WTC11 (cell line): Measurements from ENCODE around the gene HOXD13. TPM values are rescaled to one million over a fixed set of nuclear protein-coding genes. Genes with fewer than 3 reads are reported as not detected.

Experiments used
- ATAC-seq: fragments of 200-7000 bp; cut with Tn5 transposase; 2 replicates; pipeline ENCODE4 v1.10.0; 2021; ENCODE audit warnings: mild to moderate bottlenecking, moderate library complexity
- CTCF ChIA-PET: fragments of 300-600 bp; sonication (Branson Sonifier 250); formaldehyde crosslinking; loops from one replicate; lab custom pipeline; 2021; ENCODE audit warnings: antibody characterized with exemption; lab: Charles Lee
- POLR2A ChIA-PET: fragments of 350-600 bp; sonication (Branson Sonifier 250); formaldehyde crosslinking; loops from one replicate; lab custom pipeline; 2021; ENCODE audit warnings: antibody characterized with exemption; lab: Charles Lee
- DNase-seq: peaks from one replicate; pipeline ENCODE4 v3.0.0; 2021; ENCODE audit warnings: low spot score
- H3K27ac Mint-ChIP-seq: 2 replicates; pipeline ENCODE4 v1.8.0; 2021; ENCODE audit warnings: mixed read lengths
- H3K27me3 Mint-ChIP-seq: 2 replicates; pipeline ENCODE4 v1.8.0; 2021; ENCODE audit warnings: low read depth, mild to moderate bottlenecking, moderate library complexity, mixed read lengths
- H3K36me3 Mint-ChIP-seq: 2 replicates; pipeline ENCODE4 v1.8.0; 2021; ENCODE audit warnings: mixed read lengths
- H3K4me1 Mint-ChIP-seq: 2 replicates; pipeline ENCODE4 v1.8.0; 2022; ENCODE audit warnings: mixed read lengths
- H3K4me3 Mint-ChIP-seq: 2 replicates; pipeline ENCODE4 v1.8.0; 2021; ENCODE audit warnings: mild to moderate bottlenecking, moderate library complexity, mixed read lengths
- H3K9me3 Mint-ChIP-seq: 2 replicates; pipeline ENCODE4 v1.8.0; 2021; ENCODE audit warnings: mixed read lengths
- ATF2 ChIP-seq: sonication (generic); formaldehyde crosslinking; IDR thresholded peaks from 2 replicates; pipeline ENCODE4 v1.8.1; 2022; ENCODE audit warnings: low read depth, missing genetic modification reagents, borderline replicate concordance
- ATF3 ChIP-seq: sonication (generic); formaldehyde crosslinking; conservative IDR thresholded peaks from 2 replicates; pipeline ENCODE4 v1.8.1; 2022; ENCODE audit warnings: mild to moderate bottlenecking, missing genetic modification reagents
- GABPB1 ChIP-seq: sonication (generic); formaldehyde crosslinking; IDR thresholded peaks from 2 replicates; pipeline ENCODE4 v1.8.1; 2023; ENCODE audit warnings: mild to moderate bottlenecking, missing genetic modification reagents
- GTF2I ChIP-seq: fragments of 250-450 bp; sonication (Bioruptor Pico); conservative IDR thresholded peaks from 2 replicates; pipeline ENCODE4 v1.4.0; 2021; ENCODE audit warnings: mild to moderate bottlenecking
- KAT7 ChIP-seq: sonication (generic); formaldehyde crosslinking; IDR thresholded peaks from 2 replicates; pipeline ENCODE4 v1.8.1; 2023; ENCODE audit warnings: missing genetic modification reagents, mild to moderate bottlenecking, borderline replicate concordance
- SMAD4 ChIP-seq: sonication (generic); formaldehyde crosslinking; IDR thresholded peaks from 2 replicates; pipeline ENCODE4 v1.8.0; 2022; ENCODE audit warnings: mild to moderate bottlenecking, missing genetic modification reagents
- SOX15 ChIP-seq: fragments of 250-450 bp; sonication (Bioruptor Pico); IDR thresholded peaks from 2 replicates; pipeline ENCODE4 v1.9.0; 2021; ENCODE audit warnings: mild to moderate bottlenecking
- TP53 ChIP-seq: sonication (generic); formaldehyde crosslinking; IDR thresholded peaks from 2 replicates; pipeline ENCODE4 v1.8.1; 2023; ENCODE audit warnings: mild to moderate bottlenecking, missing genetic modification reagents
- ZBTB43 ChIP-seq: sonication (generic); formaldehyde crosslinking; IDR thresholded peaks from 2 replicates; pipeline ENCODE4 v1.8.1; 2023; ENCODE audit warnings: mild to moderate bottlenecking, missing genetic modification reagents
- ZNF232 ChIP-seq: sonication (generic); formaldehyde crosslinking; IDR thresholded peaks from 2 replicates; pipeline ENCODE4 v1.8.0; 2022; ENCODE audit warnings: mild to moderate bottlenecking, missing genetic modification reagents
- ZNF416 ChIP-seq: fragments of 250-450 bp; sonication (Bioruptor Pico); IDR thresholded peaks from 2 replicates; pipeline ENCODE4 v1.9.0; 2021; ENCODE audit warnings: mild to moderate bottlenecking, inconsistent platforms
- total RNA-seq: library from RNA; stranded (reverse); gene quantifications from 3 replicates; pipeline ENCODE4 v1.2.3, GENCODE V29; 2021
- TF ChIP-seq, protein P1 (sequence below): sonication (generic); formaldehyde crosslinking; IDR thresholded peaks from 2 replicates; pipeline ENCODE4 v1.8.1; 2022; ENCODE audit warnings: low read depth, mild to moderate bottlenecking, moderate library complexity, missing genetic modification reagents, borderline replicate concordance
- TF ChIP-seq, protein P2 (sequence below): fragments of 250-450 bp; sonication (Bioruptor Pico); IDR thresholded peaks from 2 replicates; pipeline ENCODE4 v2.1.2; 2022; ENCODE audit warnings: mild to moderate bottlenecking, moderate library complexity
- TF ChIP-seq, protein P3 (sequence below): sonication (generic); formaldehyde crosslinking; IDR thresholded peaks from 2 replicates; pipeline ENCODE4 v1.8.1; 2023; ENCODE audit warnings: mild to moderate bottlenecking, moderate library complexity, missing genetic modification reagents
- TF ChIP-seq, protein P4 (sequence below): sonication (generic); formaldehyde crosslinking; IDR thresholded peaks from 2 replicates; pipeline ENCODE4 v1.8.1; 2022; ENCODE audit warnings: mild to moderate bottlenecking, missing genetic modification reagents, moderate library complexity, borderline replicate concordance
- TF ChIP-seq, protein P5 (sequence below): sonication (generic); formaldehyde crosslinking; IDR thresholded peaks from 2 replicates; pipeline ENCODE4 v1.8.1; 2023; ENCODE audit warnings: mild to moderate bottlenecking, missing genetic modification reagents, moderate library complexity

HOXD13 gene
- total RNA-seq, 1 experiment from 2014 or later, result not detected

GRCh38 chr2:176134035-176134434 is 41.5 kb downstream of the HOXD13 start:
- no peak for TF ChIP-seq SMAD4 (CRISPR knock-in tag)
- TF ChIP-seq GABPB1, result no peak
- Mint-ChIP-seq H3K27me3 (peaks cover 98% of the 10 kb centered on the region), H3K36me3 (0 out of 2 replicates have a peak, but pooled peaks cover 2% of the 10 kb centered on the region), H3K4me3 (no peak overlapping the region), H3K4me1 (peaks cover 26% of the 10 kb centered on the region), H3K9me3 (no peaks in the 10 kb centered on the region), H3K27ac (no peak overlapping the region)
- CTCF ChIA-PET, result interaction anchor here (2.4 kb wide), 1 partner anchor 321 kb away, joined by 9 read pairs; no protein-coding TSS in a partner anchor
- DNase-seq (no peak), ATAC-seq (no peak)
- POLR2A ChIA-PET, result no interaction called here

GRCh38 chr2:176135035-176135440 is 42.5 kb downstream of the HOXD13 start:
- no peak for TF ChIP-seq ATF3
- TF ChIP-seq GTF2I, result no peak
- no peak for TF ChIP-seq ZBTB43
- TF ChIP-seq, protein P1, sequence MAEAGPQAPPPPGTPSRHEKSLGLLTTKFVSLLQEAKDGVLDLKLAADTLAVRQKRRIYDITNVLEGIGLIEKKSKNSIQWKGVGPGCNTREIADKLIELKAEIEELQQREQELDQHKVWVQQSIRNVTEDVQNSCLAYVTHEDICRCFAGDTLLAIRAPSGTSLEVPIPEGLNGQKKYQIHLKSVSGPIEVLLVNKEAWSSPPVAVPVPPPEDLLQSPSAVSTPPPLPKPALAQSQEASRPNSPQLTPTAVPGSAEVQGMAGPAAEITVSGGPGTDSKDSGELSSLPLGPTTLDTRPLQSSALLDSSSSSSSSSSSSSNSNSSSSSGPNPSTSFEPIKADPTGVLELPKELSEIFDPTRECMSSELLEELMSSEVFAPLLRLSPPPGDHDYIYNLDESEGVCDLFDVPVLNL (CRISPR knock-in tag), result no peak
- no peak for TF ChIP-seq KAT7 (CRISPR knock-in tag)
- H3K36me3 Mint-ChIP-seq, result 0 out of 2 replicates have a peak, but pooled peaks cover 2% of the 10 kb centered on the region
- H3K27me3 Mint-ChIP-seq, result peaks cover 99% of the 10 kb centered on the region
- ChIA-PET CTCF (no interaction called here), POLR2A (no interaction called here)
- peaks cover 23% of the 10 kb centered on the region for H3K4me1 Mint-ChIP-seq
- no peaks in the 10 kb centered on the region for H3K9me3 Mint-ChIP-seq
- DNase-seq (no peak), ATAC-seq (no peak)
- H3K4me3 Mint-ChIP-seq, result peak overlapping the region; percentile 64
- H3K27ac Mint-ChIP-seq, result no peak overlapping the region

GRCh38 chr2:176136374-176137251 is 44.1 kb downstream of the HOXD13 start:
- H3K27ac Mint-ChIP-seq, result no peak overlapping the region
- ChIA-PET POLR2A (no interaction called here), CTCF (interaction anchor here (0.6 to 2.3 kb wide), 14 partner anchors 8 to 516 kb away, joined by 3 to 11 read pairs (median 4); no protein-coding TSS in a partner anchor)

GRCh38 chr2:176137252-176137580 is 44.7 kb downstream of the HOXD13 start:
- CTCF ChIA-PET, result interaction anchor here (0.6 to 2.3 kb wide), 8 partner anchors 10 to 515 kb away, joined by 3 to 11 read pairs (median 4); no protein-coding TSS in a partner anchor
- Mint-ChIP-seq H3K4me3 (peak overlapping the region; percentile 52), H3K27me3 (peaks cover 98% of the 10 kb centered on the region), H3K36me3 (0 out of 2 replicates have a peak, but pooled peaks cover 2% of the 10 kb centered on the region), H3K9me3 (no peaks in the 10 kb centered on the region), H3K4me1 (peaks cover 20% of the 10 kb centered on the region), H3K27ac (no peak overlapping the region)
- DNase-seq (no peak), ATAC-seq (no peak)
- POLR2A ChIA-PET, result no interaction called here
- no peak for TF ChIP-seq ZNF232 (CRISPR knock-in tag)
- no peak for TF ChIP-seq ATF2
- no peak for TF ChIP-seq TP53 (CRISPR knock-in tag)
- no peak for TF ChIP-seq ZNF416 (CRISPR knock-in tag)
- TF ChIP-seq, protein P2, sequence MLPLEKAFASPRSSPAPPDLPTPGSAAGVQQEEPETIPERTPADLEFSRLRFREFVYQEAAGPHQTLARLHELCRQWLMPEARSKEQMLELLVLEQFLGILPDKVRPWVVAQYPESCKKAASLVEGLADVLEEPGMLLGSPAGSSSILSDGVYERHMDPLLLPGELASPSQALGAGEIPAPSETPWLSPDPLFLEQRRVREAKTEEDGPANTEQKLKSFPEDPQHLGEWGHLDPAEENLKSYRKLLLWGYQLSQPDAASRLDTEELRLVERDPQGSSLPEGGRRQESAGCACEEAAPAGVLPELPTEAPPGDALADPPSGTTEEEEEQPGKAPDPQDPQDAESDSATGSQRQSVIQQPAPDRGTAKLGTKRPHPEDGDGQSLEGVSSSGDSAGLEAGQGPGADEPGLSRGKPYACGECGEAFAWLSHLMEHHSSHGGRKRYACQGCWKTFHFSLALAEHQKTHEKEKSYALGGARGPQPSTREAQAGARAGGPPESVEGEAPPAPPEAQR, result no peak
- no peak for TF ChIP-seq ATF3
- no peak for TF ChIP-seq KAT7 (CRISPR knock-in tag)
- TF ChIP-seq, protein P3, sequence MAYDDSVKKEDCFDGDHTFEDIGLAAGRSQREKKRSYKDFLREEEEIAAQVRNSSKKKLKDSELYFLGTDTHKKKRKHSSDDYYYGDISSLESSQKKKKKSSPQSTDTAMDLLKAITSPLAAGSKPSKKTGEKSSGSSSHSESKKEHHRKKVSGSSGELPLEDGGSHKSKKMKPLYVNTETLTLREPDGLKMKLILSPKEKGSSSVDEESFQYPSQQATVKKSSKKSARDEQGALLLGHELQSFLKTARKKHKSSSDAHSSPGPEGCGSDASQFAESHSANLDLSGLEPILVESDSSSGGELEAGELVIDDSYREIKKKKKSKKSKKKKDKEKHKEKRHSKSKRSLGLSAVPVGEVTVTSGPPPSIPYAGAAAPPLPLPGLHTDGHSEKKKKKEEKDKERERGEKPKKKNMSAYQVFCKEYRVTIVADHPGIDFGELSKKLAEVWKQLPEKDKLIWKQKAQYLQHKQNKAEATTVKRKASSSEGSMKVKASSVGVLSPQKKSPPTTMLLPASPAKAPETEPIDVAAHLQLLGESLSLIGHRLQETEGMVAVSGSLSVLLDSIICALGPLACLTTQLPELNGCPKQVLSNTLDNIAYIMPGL (CRISPR knock-in tag), result no peak

More at GRCh38 chr2:176136374-176137251, 44.1 kb downstream of the HOXD13 start:
- peak; percentile 51 for DNase-seq
- H3K4me1 Mint-ChIP-seq, result peaks cover 20% of the 10 kb centered on the region
- peaks cover 98% of the 10 kb centered on the region for H3K27me3 Mint-ChIP-seq
- no peaks in the 10 kb centered on the region for H3K9me3 Mint-ChIP-seq
- H3K36me3 Mint-ChIP-seq, result 0 out of 2 replicates have a peak, but pooled peaks cover 2% of the 10 kb centered on the region
- H3K4me3 Mint-ChIP-seq, result peak overlapping the region; percentile 64
- TF ChIP-seq, protein P4, sequence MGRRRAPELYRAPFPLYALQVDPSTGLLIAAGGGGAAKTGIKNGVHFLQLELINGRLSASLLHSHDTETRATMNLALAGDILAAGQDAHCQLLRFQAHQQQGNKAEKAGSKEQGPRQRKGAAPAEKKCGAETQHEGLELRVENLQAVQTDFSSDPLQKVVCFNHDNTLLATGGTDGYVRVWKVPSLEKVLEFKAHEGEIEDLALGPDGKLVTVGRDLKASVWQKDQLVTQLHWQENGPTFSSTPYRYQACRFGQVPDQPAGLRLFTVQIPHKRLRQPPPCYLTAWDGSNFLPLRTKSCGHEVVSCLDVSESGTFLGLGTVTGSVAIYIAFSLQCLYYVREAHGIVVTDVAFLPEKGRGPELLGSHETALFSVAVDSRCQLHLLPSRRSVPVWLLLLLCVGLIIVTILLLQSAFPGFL (CRISPR knock-in tag), result no peak
- TF ChIP-seq, protein P5, sequence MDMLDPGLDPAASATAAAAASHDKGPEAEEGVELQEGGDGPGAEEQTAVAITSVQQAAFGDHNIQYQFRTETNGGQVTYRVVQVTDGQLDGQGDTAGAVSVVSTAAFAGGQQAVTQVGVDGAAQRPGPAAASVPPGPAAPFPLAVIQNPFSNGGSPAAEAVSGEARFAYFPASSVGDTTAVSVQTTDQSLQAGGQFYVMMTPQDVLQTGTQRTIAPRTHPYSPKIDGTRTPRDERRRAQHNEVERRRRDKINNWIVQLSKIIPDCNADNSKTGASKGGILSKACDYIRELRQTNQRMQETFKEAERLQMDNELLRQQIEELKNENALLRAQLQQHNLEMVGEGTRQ, result peak; percentile 50
- TF ChIP-seq SOX15 (CRISPR knock-in tag), result no peak
- ATAC-seq, result peak; percentile 11
